SK-N-SH treated with all-trans-retinoic acid at 6 μM for 48 hours (cell line): ENCODE results near the gene HAPLN3.

ENCODE experiments used
- ATAC-seq: fragments of 200-7000 bp; cut with Tn5 transposase; 3 replicates; pipeline ENCODE4 v1.9.1; 2020; ENCODE audit warnings: mild to moderate bottlenecking, moderate library complexity
- ARNTL ChIP-seq: fragments of 450-650 bp; formaldehyde crosslinking; IDR thresholded peaks from 2 replicates; pipeline ENCODE4 v1.5.0; 2020; ENCODE audit warnings: low read depth, mild to moderate bottlenecking, moderate library complexity, borderline replicate concordance
- BACH2 ChIP-seq: fragments of 250-450 bp; sonication (Bioruptor Pico); IDR thresholded peaks from 2 replicates; pipeline ENCODE4 v1.9.0; 2021; ENCODE audit warnings: mild to moderate bottlenecking, borderline replicate concordance
- CSDC2 ChIP-seq: fragments of 250-450 bp; sonication (Bioruptor Pico); IDR thresholded peaks from 2 replicates; pipeline ENCODE4 v1.5.0; 2020; ENCODE audit warnings: mild to moderate bottlenecking, moderate library complexity
- ESRRG ChIP-seq: fragments of 250-450 bp; sonication (Bioruptor Pico); IDR thresholded peaks from 2 replicates; pipeline ENCODE4 v1.6.1; 2021; ENCODE audit warnings: mild to moderate bottlenecking
- GLIS3 ChIP-seq: fragments of 250-450 bp; sonication (Bioruptor Pico); IDR thresholded peaks from 2 replicates; pipeline ENCODE4 v1.5.0; 2020; ENCODE audit warnings: mild to moderate bottlenecking, moderate library complexity
- ISL1 ChIP-seq: fragments of 250-450 bp; sonication (Bioruptor Pico); IDR thresholded peaks from 2 replicates; pipeline ENCODE4 v2.1.2; 2022; ENCODE audit warnings: mild to moderate bottlenecking, moderate library complexity
- OSR1 ChIP-seq: fragments of 250-450 bp; sonication (Bioruptor Pico); IDR thresholded peaks from 2 replicates; pipeline ENCODE4 v1.8.0; 2022; ENCODE audit warnings: moderate library complexity, mild to moderate bottlenecking, inconsistent platforms
- PPARA ChIP-seq: fragments of 250-450 bp; sonication (Bioruptor Pico); IDR thresholded peaks from 2 replicates; pipeline ENCODE4 v1.5.0; 2020; ENCODE audit warnings: mild to moderate bottlenecking, borderline replicate concordance
- RARB ChIP-seq: fragments of 250-450 bp; sonication (Bioruptor Pico); IDR thresholded peaks from 2 replicates; pipeline ENCODE4 v1.8.0; 2021; ENCODE audit warnings: mild to moderate bottlenecking, moderate library complexity
- SNAI2 ChIP-seq: fragments of 250-450 bp; sonication (Bioruptor Pico); IDR thresholded peaks from 2 replicates; pipeline ENCODE4 v1.5.0; 2020; ENCODE audit warnings: mild to moderate bottlenecking, moderate library complexity
- TOX ChIP-seq: fragments of 250-450 bp; sonication (Bioruptor Pico); IDR thresholded peaks from 2 replicates; pipeline ENCODE4 v1.8.0; 2021; ENCODE audit warnings: mild to moderate bottlenecking, moderate library complexity, borderline replicate concordance
- ZFP3 ChIP-seq: fragments of 250-450 bp; sonication (Bioruptor Pico); IDR thresholded peaks from 2 replicates; pipeline ENCODE4 v1.5.0; 2020; ENCODE audit warnings: mild to moderate bottlenecking, moderate library complexity
- ZFP30 ChIP-seq: fragments of 450-650 bp; formaldehyde crosslinking; IDR thresholded peaks from 2 replicates; pipeline ENCODE4 v1.5.0; 2022; ENCODE audit warnings: mild to moderate bottlenecking, moderate library complexity
- ZNF565 ChIP-seq: fragments of 450-650 bp; formaldehyde crosslinking; conservative IDR thresholded peaks from 2 replicates; pipeline ENCODE4 v1.5.0; 2020; ENCODE audit warnings: low read depth, mild to moderate bottlenecking, moderate library complexity
- ZNF70 ChIP-seq: fragments of 450-650 bp; formaldehyde crosslinking; IDR thresholded peaks from 2 replicates; pipeline ENCODE4 v1.5.0; 2020; ENCODE audit warnings: mild to moderate bottlenecking, moderate library complexity
- ZNF8 ChIP-seq: fragments of 450-650 bp; formaldehyde crosslinking; IDR thresholded peaks from 2 replicates; pipeline ENCODE4 v1.5.0; 2020; ENCODE audit warnings: mild to moderate bottlenecking, moderate library complexity
- TF ChIP-seq, protein P1 (sequence below): fragments of 250-450 bp; sonication (Bioruptor Pico); IDR thresholded peaks from 2 replicates; pipeline ENCODE4 v1.8.0; 2021; ENCODE audit warnings: low read depth, mild to moderate bottlenecking, moderate library complexity, borderline replicate concordance
- TF ChIP-seq, protein P2 (sequence below): fragments of 250-450 bp; sonication (Bioruptor Pico); IDR thresholded peaks from 2 replicates; pipeline ENCODE4 v1.5.1; 2021; ENCODE audit warnings: mild to moderate bottlenecking, moderate library complexity
- TF ChIP-seq, protein P3 (sequence below): fragments of 250-450 bp; sonication (Bioruptor Pico); IDR thresholded peaks from 2 replicates; pipeline ENCODE4 v1.5.1; 2020; ENCODE audit warnings: low read depth, mild to moderate bottlenecking, moderate library complexity
- TF ChIP-seq, protein P4 (sequence below): fragments of 250-450 bp; sonication (Bioruptor Pico); IDR thresholded peaks from 2 replicates; pipeline ENCODE4 v1.8.0; 2020; ENCODE audit warnings: mild to moderate bottlenecking, moderate library complexity, borderline replicate concordance

The HAPLN3 gene

DNA sequence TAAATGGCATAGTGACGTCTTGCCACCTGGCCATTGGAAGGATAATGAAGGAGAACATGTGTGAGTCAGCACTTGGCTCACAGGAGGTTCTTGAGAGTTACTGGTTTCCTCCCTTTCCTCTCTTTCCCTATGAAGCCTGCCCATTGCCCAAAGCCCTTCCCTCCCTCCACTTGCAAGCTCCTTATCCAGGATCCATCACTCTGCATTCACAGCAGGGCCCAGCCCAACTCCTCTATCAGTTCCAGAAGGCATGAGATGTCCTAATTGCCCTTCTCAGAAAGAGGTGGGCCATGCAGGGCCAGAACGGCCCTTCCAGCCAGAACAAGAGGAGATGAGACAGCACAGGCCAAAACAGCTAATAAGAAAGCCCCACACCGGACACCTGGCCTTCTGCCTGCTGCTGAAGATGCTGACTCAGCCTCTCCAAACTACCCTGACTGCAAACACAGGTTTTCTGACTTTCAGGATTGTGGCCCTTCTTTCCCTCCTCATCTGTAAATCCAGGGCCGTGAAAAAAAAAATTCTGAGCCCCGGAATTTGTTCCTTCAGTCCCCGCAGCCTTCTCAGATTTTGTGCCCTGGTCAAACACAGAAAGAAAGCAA is 29.7 kb downstream of the HAPLN3 start:
- TF ChIP-seq OSR1 (CRISPR knock-in tag) (no peak), CSDC2 (no peak), BACH2 (no peak), TOX (CRISPR knock-in tag) (no peak), PPARA (CRISPR knock-in tag) (no peak), ZNF70 (CRISPR knock-in tag) (no peak), ARNTL (CRISPR knock-in tag) (no peak), ESRRG (CRISPR knock-in tag) (no peak), SNAI2 (no peak), ZNF565 (no peak), ZNF8 (no peak), ISL1 (CRISPR knock-in tag) (no peak)
- TF ChIP-seq, protein P1, sequence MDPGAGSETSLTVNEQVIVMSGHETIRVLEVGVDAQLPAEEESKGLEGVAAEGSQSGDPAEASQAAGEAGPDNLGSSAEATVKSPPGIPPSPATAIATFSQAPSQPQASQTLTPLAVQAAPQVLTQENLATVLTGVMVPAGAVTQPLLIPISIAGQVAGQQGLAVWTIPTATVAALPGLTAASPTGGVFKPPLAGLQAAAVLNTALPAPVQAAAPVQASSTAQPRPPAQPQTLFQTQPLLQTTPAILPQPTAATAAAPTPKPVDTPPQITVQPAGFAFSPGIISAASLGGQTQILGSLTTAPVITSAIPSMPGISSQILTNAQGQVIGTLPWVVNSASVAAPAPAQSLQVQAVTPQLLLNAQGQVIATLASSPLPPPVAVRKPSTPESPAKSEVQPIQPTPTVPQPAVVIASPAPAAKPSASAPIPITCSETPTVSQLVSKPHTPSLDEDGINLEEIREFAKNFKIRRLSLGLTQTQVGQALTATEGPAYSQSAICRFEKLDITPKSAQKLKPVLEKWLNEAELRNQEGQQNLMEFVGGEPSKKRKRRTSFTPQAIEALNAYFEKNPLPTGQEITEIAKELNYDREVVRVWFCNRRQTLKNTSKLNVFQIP (CRISPR knock-in tag), result no peak
- TF ChIP-seq, protein P2, sequence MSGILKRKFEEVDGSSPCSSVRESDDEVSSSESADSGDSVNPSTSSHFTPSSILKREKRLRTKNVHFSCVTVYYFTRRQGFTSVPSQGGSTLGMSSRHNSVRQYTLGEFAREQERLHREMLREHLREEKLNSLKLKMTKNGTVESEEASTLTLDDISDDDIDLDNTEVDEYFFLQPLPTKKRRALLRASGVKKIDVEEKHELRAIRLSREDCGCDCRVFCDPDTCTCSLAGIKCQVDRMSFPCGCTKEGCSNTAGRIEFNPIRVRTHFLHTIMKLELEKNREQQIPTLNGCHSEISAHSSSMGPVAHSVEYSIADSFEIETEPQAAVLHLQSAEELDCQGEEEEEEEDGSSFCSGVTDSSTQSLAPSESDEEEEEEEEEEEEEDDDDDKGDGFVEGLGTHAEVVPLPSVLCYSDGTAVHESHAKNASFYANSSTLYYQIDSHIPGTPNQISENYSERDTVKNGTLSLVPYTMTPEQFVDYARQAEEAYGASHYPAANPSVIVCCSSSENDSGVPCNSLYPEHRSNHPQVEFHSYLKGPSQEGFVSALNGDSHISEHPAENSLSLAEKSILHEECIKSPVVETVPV, result no peak
- TF ChIP-seq, protein P3, sequence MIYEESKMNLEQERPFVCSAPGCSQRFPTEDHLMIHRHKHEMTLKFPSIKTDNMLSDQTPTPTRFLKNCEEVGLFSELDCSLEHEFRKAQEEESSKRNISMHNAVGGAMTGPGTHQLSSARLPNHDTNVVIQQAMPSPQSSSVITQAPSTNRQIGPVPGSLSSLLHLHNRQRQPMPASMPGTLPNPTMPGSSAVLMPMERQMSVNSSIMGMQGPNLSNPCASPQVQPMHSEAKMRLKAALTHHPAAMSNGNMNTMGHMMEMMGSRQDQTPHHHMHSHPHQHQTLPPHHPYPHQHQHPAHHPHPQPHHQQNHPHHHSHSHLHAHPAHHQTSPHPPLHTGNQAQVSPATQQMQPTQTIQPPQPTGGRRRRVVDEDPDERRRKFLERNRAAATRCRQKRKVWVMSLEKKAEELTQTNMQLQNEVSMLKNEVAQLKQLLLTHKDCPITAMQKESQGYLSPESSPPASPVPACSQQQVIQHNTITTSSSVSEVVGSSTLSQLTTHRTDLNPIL (CRISPR knock-in tag), result no peak
- TF ChIP-seq, protein P4, sequence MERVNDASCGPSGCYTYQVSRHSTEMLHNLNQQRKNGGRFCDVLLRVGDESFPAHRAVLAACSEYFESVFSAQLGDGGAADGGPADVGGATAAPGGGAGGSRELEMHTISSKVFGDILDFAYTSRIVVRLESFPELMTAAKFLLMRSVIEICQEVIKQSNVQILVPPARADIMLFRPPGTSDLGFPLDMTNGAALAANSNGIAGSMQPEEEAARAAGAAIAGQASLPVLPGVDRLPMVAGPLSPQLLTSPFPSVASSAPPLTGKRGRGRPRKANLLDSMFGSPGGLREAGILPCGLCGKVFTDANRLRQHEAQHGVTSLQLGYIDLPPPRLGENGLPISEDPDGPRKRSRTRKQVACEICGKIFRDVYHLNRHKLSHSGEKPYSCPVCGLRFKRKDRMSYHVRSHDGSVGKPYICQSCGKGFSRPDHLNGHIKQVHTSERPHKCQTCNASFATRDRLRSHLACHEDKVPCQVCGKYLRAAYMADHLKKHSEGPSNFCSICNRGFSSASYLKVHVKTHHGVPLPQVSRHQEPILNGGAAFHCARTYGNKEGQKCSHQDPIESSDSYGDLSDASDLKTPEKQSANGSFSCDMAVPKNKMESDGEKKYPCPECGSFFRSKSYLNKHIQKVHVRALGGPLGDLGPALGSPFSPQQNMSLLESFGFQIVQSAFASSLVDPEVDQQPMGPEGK (CRISPR knock-in tag), result no peak
- ATAC-seq, result no peak

DNA sequence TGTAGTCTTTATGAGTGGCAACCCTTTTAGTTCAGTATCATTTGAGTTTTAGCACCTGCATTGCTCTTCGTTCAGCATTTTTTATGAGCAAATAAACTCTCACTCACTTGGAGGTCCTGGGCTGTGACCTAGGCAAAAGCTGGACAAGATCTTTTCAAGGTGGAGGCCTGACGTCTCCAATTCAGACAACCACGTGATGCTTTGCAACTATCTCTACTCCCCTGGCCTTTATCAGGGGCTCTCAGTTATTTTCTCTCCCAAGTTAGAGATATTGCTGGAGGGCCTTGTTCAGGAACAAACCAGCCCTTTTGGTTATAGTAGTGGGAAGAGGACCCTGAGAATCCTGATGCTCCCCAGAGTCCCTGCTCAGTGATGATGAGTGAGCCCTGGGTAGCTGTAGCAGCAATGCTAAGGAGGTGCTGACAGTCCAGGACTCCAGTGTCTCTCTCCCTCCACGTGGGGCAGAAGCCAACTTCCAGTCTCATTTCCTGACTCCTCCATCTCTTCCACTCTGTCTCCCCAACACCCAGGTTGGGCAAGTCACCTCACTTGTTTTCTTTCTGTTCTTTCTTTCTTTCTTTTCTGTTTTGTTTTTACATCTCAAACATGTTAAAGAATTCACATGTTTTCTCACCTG is 30.4 kb downstream of the HAPLN3 start:
- no peak for ATAC-seq

DNA sequence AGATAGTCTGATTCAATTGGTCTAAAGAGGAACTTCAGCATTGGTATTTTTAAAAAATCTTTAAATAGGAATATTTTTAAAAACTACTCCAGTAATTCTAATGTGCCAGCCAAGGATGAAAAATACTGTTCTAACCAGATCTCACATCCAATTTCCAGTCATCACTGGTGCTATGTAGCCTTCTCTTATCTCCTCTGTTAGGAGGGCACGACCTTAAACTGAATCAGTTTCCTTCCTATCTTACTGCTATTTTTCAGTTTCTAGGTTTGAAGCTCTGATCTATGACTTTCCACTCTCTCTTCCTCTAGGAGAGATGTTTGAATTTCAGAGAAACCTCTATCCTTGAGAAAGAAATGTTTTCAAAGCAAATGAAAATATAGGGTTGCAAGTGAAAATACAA is 31.9 kb downstream of the HAPLN3 start:
- no peak for ATAC-seq
- TF ChIP-seq GLIS3 (no peak), ZNF565 (no peak), CSDC2 (no peak), BACH2 (no peak), ARNTL (CRISPR knock-in tag) (no peak), ZFP3 (no peak), ISL1 (CRISPR knock-in tag) (no peak), ZFP30 (CRISPR knock-in tag) (no peak), ZNF70 (CRISPR knock-in tag) (no peak), SNAI2 (no peak), PPARA (CRISPR knock-in tag) (no peak), OSR1 (CRISPR knock-in tag) (no peak)
- TF ChIP-seq, protein P3 (CRISPR knock-in tag), result no peak
- TF ChIP-seq, protein P4 (CRISPR knock-in tag), result no peak
- TF ChIP-seq, protein P1 (CRISPR knock-in tag), result no peak

More for the DNA sequence above, 30.4 kb downstream of the HAPLN3 start:
- TF ChIP-seq ZNF70 (CRISPR knock-in tag) (no peak), TOX (CRISPR knock-in tag) (no peak), PPARA (CRISPR knock-in tag) (no peak), RARB (no peak), ZNF8 (no peak)
- TF ChIP-seq, protein P4 (CRISPR knock-in tag), result no peak
